H1 (cell line): ENCODE data around the gene C1QL1. TPM values are rescaled to one million over a fixed set of nuclear protein-coding genes. Genes with fewer than 3 reads are reported as not detected.

Experiments
- CTCF ChIA-PET: fragments of 300-600 bp; sonication (Branson Sonifier 250); formaldehyde crosslinking; loops from one replicate; lab custom pipeline; 2021; ENCODE audit not compliant: partially characterized antibody; lab: Charles Lee
- POLR2A ChIA-PET: fragments of 300-600 bp; sonication (Branson Sonifier 250); formaldehyde crosslinking; loops from one replicate; lab custom pipeline; 2021; ENCODE audit warnings: inconsistent platforms; ENCODE audit not compliant: partially characterized antibody; lab: Charles Lee
- DNase-seq, 2 experiments: peaks; one replicate each; pipeline versions ENCODE4 v3.0.0 to v3.0.0-alpha.2; 2010 to 2022; ENCODE audit warnings: low spot score in 2 of 2, low read depth in 1 of 2, mixed read lengths in 1 of 2
- FAIRE-seq: peaks from 2 replicates; lab custom pipeline; 2011; peaks lifted over from hg19 to GRCh38; lab: Jason Lieb, UNC
- H2AFZ ChIP-seq: 2 replicates; pipeline ENCODE4 v1.8.1; 2012; ENCODE audit warnings: low read length, inconsistent platforms
- H2AK5ac ChIP-seq: 2 replicates; pipeline ENCODE4 v1.6.1; 2013; ENCODE audit warnings: low read depth, low read length
- H2BK120ac ChIP-seq: replicated peaks from 2 replicates; pipeline ENCODE3; 2013; ENCODE audit warnings: low read depth, low read length, inconsistent platforms
- H2BK12ac ChIP-seq: 2 replicates; pipeline ENCODE4 v1.6.1; 2013; ENCODE audit warnings: low read depth, low read length
- H2BK15ac ChIP-seq: 2 replicates; pipeline ENCODE4 v1.6.1; 2013; ENCODE audit warnings: low read length
- H2BK20ac ChIP-seq: 2 replicates; pipeline ENCODE4 v1.6.1; 2013; ENCODE audit warnings: low read length
- H2BK5ac ChIP-seq: 2 replicates; pipeline ENCODE4 v1.6.1; 2013; ENCODE audit warnings: low read depth, low read length
- H3K14ac ChIP-seq: 2 replicates; pipeline ENCODE4 v1.6.1; 2013; ENCODE audit warnings: inconsistent platforms; ENCODE audit not compliant: insufficient read length
- H3K18ac ChIP-seq: 2 replicates; pipeline ENCODE4 v1.6.1; 2013; ENCODE audit warnings: low read length; ENCODE audit errors: extremely low read depth
- H3K23ac ChIP-seq: 2 replicates; pipeline ENCODE4 v1.6.1; 2013; ENCODE audit warnings: inconsistent platforms; ENCODE audit not compliant: insufficient read length
- H3K23me2 ChIP-seq: 2 replicates; pipeline ENCODE4 v1.6.1; 2013; ENCODE audit warnings: low read depth, low read length
- H3K27ac ChIP-seq: 2 replicates; pipeline ENCODE4 v1.6.1; 2011; ENCODE audit warnings: low read depth, low read length, inconsistent platforms
- H3K27me3 ChIP-seq, 4 experiments: replicated peaks in 1 of 4; 1 replicate in 1 of 4; 2 replicates in 3 of 4; pipeline versions ENCODE4 v1.6.1 to v1.8.1; 2011 to 2013; ENCODE audit warnings: low read length in 3 of 4, mild to moderate bottlenecking in 3 of 4, inconsistent platforms in 2 of 4, mixed read lengths in 2 of 4, moderate library complexity in 1 of 4; ENCODE audit not compliant: control insufficient read depth in 3 of 4, insufficient read depth in 3 of 4; ENCODE audit errors: extremely low read depth in 1 of 4
- H3K36me3 ChIP-seq, 4 experiments: 2 replicates each; pipeline versions ENCODE4 v1.6.1 to v1.8.1; 2011 to 2013; ENCODE audit warnings: mild to moderate bottlenecking in 4 of 4, low read length in 3 of 4, moderate library complexity in 2 of 4, control low read depth in 1 of 4, inconsistent platforms in 1 of 4; ENCODE audit not compliant: insufficient read depth in 4 of 4, control insufficient read depth in 2 of 4
- H3K4ac ChIP-seq: replicated peaks from 2 replicates; pipeline ENCODE3; 2013; ENCODE audit warnings: low read length, low read depth, mixed read lengths, inconsistent platforms; ENCODE audit not compliant: insufficient read length
- H3K4me1 ChIP-seq, 4 experiments: replicated peaks in 1 of 4; 1 replicate in 1 of 4; 2 replicates in 3 of 4; pipeline versions ENCODE4 v1.6.1 to v1.8.1; 2011 to 2013; ENCODE audit warnings: low read length in 3 of 4, inconsistent platforms in 2 of 4, mixed read lengths in 1 of 4; ENCODE audit not compliant: insufficient read depth in 4 of 4, control insufficient read depth in 3 of 4
- H3K4me2 ChIP-seq, 2 experiments: 2 replicates each; pipeline versions ENCODE4 v1.6.1 to v1.8.1; 2011 to 2013; ENCODE audit warnings: low read depth in 2 of 2, low read length in 2 of 2, control low read depth in 1 of 2, inconsistent platforms in 1 of 2, mild to moderate bottlenecking in 1 of 2; ENCODE audit not compliant: insufficient read depth in 1 of 2
- H3K4me3 ChIP-seq, 4 experiments: fragments of 200-600, 300-600 bp in 1 of 4; sonication (generic), shearing (Covaris generic), sonication (Bioruptor Twin) in 1 of 4; 2 replicates each; pipeline versions ENCODE4 v1.5.1 to v1.8.1; 2011 to 2016; ENCODE audit warnings: low read length in 4 of 4, low read depth in 3 of 4, control low read depth in 2 of 4, inconsistent platforms in 2 of 4, mild to moderate bottlenecking in 2 of 4, mixed read lengths in 1 of 4, moderate library complexity in 1 of 4; ENCODE audit not compliant: insufficient read depth in 2 of 4; ENCODE audit errors: extremely low read depth in 1 of 4
- H3K56ac ChIP-seq: replicated peaks from 2 replicates; pipeline ENCODE3; 2013; ENCODE audit warnings: low read depth, mild to moderate bottlenecking, mixed read lengths, low read length, inconsistent platforms; ENCODE audit not compliant: insufficient read length
- H3K79me1 ChIP-seq: 2 replicates; pipeline ENCODE4 v1.6.1; 2013; ENCODE audit warnings: low read depth, low read length, control low read depth
- H3K79me2 ChIP-seq, 2 experiments: 2 replicates each; pipeline versions ENCODE4 v1.6.1 to v1.8.1; 2012 to 2013; ENCODE audit warnings: low read length in 2 of 2, mild to moderate bottlenecking in 2 of 2, inconsistent platforms in 1 of 2; ENCODE audit not compliant: insufficient read depth in 2 of 2, control insufficient read depth in 1 of 2
- H3K9ac ChIP-seq, 4 experiments: replicated peaks in 1 of 4; 1 replicate in 1 of 4; 2 replicates in 3 of 4; pipeline versions ENCODE4 v1.6.1 to v1.8.1; 2011 to 2013; ENCODE audit warnings: low read depth in 3 of 4, low read length in 3 of 4, control low read depth in 2 of 4, mild to moderate bottlenecking in 2 of 4, moderate library complexity in 2 of 4, inconsistent platforms in 1 of 4; ENCODE audit errors: extremely low read depth in 1 of 4
- H3K9me3 ChIP-seq, 2 experiments: 2 replicates each; pipeline versions ENCODE4 v1.6.1 to v1.8.1; 2012 to 2013; ENCODE audit warnings: mild to moderate bottlenecking in 2 of 2, moderate library complexity in 2 of 2, control low read depth in 1 of 2, inconsistent platforms in 1 of 2, low read depth in 1 of 2, low read length in 1 of 2, mixed read lengths in 1 of 2; ENCODE audit not compliant: insufficient read depth in 2 of 2
- H4K20me1 ChIP-seq, 2 experiments: replicated peaks in 1 of 2; 2 replicates each; pipeline versions ENCODE3 to v1.8.1; 2011 to 2013; ENCODE audit warnings: inconsistent platforms in 2 of 2, low read length in 2 of 2, mild to moderate bottlenecking in 1 of 2; ENCODE audit not compliant: insufficient read depth in 2 of 2, control insufficient read depth in 1 of 2
- H4K5ac ChIP-seq: 2 replicates; pipeline ENCODE4 v1.6.1; 2013; ENCODE audit warnings: low read length, low read depth, mixed read lengths, inconsistent platforms; ENCODE audit not compliant: insufficient read length
- H4K8ac ChIP-seq: 2 replicates; pipeline ENCODE4 v1.8.0; 2013; ENCODE audit warnings: mild to moderate bottlenecking, moderate library complexity, low read length, inconsistent platforms; ENCODE audit not compliant: insufficient read depth; ENCODE audit errors: extremely low read depth
- H4K91ac ChIP-seq: replicated peaks from 2 replicates; pipeline ENCODE3; 2013; ENCODE audit warnings: low read length, mixed read lengths, inconsistent platforms; ENCODE audit not compliant: insufficient read length
- CEBPB ChIP-seq: IDR thresholded peaks from 2 replicates; pipeline ENCODE4 v1.6.1; 2012; ENCODE audit warnings: low read depth, low read length
- CTCF ChIP-seq, 3 experiments: IDR thresholded peaks; 1 replicate in 2 of 3; 2 replicates in 1 of 3; pipeline versions ENCODE4 v1.5.1 to v1.6.1; 2011; ENCODE audit warnings: low read length in 3 of 3, mild to moderate bottlenecking in 3 of 3, inconsistent platforms in 2 of 3, low read depth in 1 of 3, moderate library complexity in 1 of 3; ENCODE audit not compliant: insufficient read depth in 1 of 3; ENCODE audit errors: control extremely low read depth in 1 of 3
- EZH2 ChIP-seq: fragments of 200-600 bp; sonication (generic); IDR thresholded peaks from 2 replicates; pipeline ENCODE4 v1.7.1; 2012; ENCODE audit warnings: low read depth, mild to moderate bottlenecking, moderate library complexity, low read length, inconsistent platforms; ENCODE audit not compliant: severe bottlenecking
- MAX ChIP-seq: IDR thresholded peaks from 2 replicates; pipeline ENCODE4 v1.6.1; 2012; ENCODE audit warnings: inconsistent platforms
- SRF ChIP-seq: IDR thresholded peaks from 2 replicates; pipeline ENCODE4 v1.6.1; 2011; ENCODE audit warnings: mild to moderate bottlenecking, low read depth, low read length, moderate library complexity
- SUZ12 ChIP-seq: fragments of 200-600 bp; sonication (generic); IDR thresholded peaks from 2 replicates; pipeline ENCODE4 v1.6.1; 2012; ENCODE audit warnings: mild to moderate bottlenecking, inconsistent platforms, low read length, moderate library complexity, mixed read lengths
- TEAD4 ChIP-seq: IDR thresholded peaks from 2 replicates; pipeline ENCODE4 v1.6.1; 2012; ENCODE audit warnings: low read depth, low read length, inconsistent platforms, mixed read lengths
- WGBS, 2 experiments: shearing (Covaris generic) in 1 of 2; methylation state at CpG; one replicate each; pipeline versions ENCODE4 v1.1.6 to v1.1.7; 2013 to 2015; ENCODE audit warnings: low lambda C conversion rate in 2 of 2, mixed read lengths in 2 of 2, inconsistent platforms in 1 of 2, low coverage in 1 of 2, missing lambda C conversion rate in 1 of 2; ENCODE audit not compliant: insufficient replicate concordance in 2 of 2, insufficient coverage in 1 of 2, insufficient read length in 1 of 2; ENCODE audit errors: extremely low coverage in 1 of 2, missing lambda C conversion rate in 1 of 2; 5-methylcytosine and 5-hydroxymethylcytosine counted together
- polyA plus RNA-seq, 7 experiments: library from polyadenylated mRNA; depleted of rRNA in 3 of 7; stranded (reverse) in 5 of 7; unstranded in 2 of 7; fragments of >200 nt in 5 of 7; fragments of 200-250 nt in 2 of 7; gene quantifications; 1 replicate in 5 of 7; 2 replicates in 1 of 7; 4 replicates in 1 of 7; pipeline versions ENCODE4 v1.2.1 to v1.2.3, GENCODE V29; 2011 to 2013; ENCODE audit warnings: missing spikeins in 2 of 7, mixed read lengths in 2 of 7
- total RNA-seq: library from RNA; stranded (reverse); fragmentation: NEBNext Ultra II Directional; extraction: Animal tissue kit (Norgen Biotek cat#: 25700); gene quantifications from 2 replicates; pipeline ENCODE4 v1.2.1, GENCODE V29; 2021

The C1QL1 gene
- total and polyA plus RNA-seq, 2 of the 8 experiments (the other 6 are each of a cell fraction or from before 2014, with no cell fraction given) = 7.6 to 10.5 TPM

- 36% methylated on average over 32 of the region's 34 CpGs; no CpG with 5 or more reads in 1 of the 2 experiments for WGBS, 2 experiments
- peak overlapping the region; percentile 48 for H3K18ac ChIP-seq
- FAIRE-seq (no peak), DNase-seq (peak in 1 of 2 experiments; percentile 60)
- H3K14ac ChIP-seq = no peak overlapping the region
- H3K79me2 ChIP-seq = no peaks in the 10 kb centered on the region
- H3K4me1 ChIP-seq = peaks cover 0 to 7% (median 6%) of the 10 kb centered on the region in 4 experiments; a peak in 5 of 7 replicates
- H3K23ac ChIP-seq = no peak overlapping the region
- H3K9me3 ChIP-seq = no peaks in the 10 kb centered on the region
- no peak overlapping the region for H2BK12ac ChIP-seq
- H4K20me1 ChIP-seq = no peaks in the 10 kb centered on the region
- peaks cover 14% of the 10 kb centered on the region; the same call in 1 of the 2 replicates for H3K23me2 ChIP-seq
- H3K56ac ChIP-seq = no peak overlapping the region
- H2AK5ac ChIP-seq = no peak overlapping the region
- H3K4me3 ChIP-seq = peak overlapping the region; percentile 25 to 63 (median 32); a peak in 7 of 8 replicates
- H2BK5ac ChIP-seq = peak overlapping the region; percentile 81
- 0 out of 2 replicates have a peak overlapping the region, but pooled peaks have one; percentile 32 for H2BK20ac ChIP-seq
- CTCF ChIA-PET = interaction anchor here (1.2 to 16.0 kb wide), 10 partner anchors 8 to 68 kb away, joined by 3 to 102 read pairs (median 8); no protein-coding TSS in a partner anchor
- peaks cover 0 to 16% (median 8%) of the 10 kb centered on the region in 4 experiments; a peak in 5 of 7 replicates for H3K27me3 ChIP-seq
- no peak overlapping the region for H3K27ac ChIP-seq
- H3K4me2 ChIP-seq = peak overlapping the region; percentile 62 to 67
- peak overlapping the region; percentile 31; the same call in 1 of the 2 replicates for H4K8ac ChIP-seq
- peak overlapping the region; percentile 73 for H4K91ac ChIP-seq
- H3K9ac ChIP-seq = no peak overlapping the region
- H2BK120ac ChIP-seq = no peak overlapping the region
- POLR2A ChIA-PET = interaction anchor here (0.6 to 3.0 kb wide), 12 partner anchors 11 to 394 kb away, joined by 3 to 15 read pairs (median 4); partner anchors contain the start of genes C1QL1 and KIF18B
- no peaks in the 10 kb centered on the region for H3K79me1 ChIP-seq
- no peak overlapping the region for H4K5ac ChIP-seq
- H3K4ac ChIP-seq = peak overlapping the region; percentile 42
- no peak overlapping the region for H2AFZ ChIP-seq
- H3K36me3 ChIP-seq = no peaks in the 10 kb centered on the region
- no peak overlapping the region; the same call in 1 of the 2 replicates for H2BK15ac ChIP-seq
- TF ChIP-seq EZH2 = peak; percentile 34
- no peak for TF ChIP-seq CTCF (IDR thresholded peaks at IDR 0.05; ENCODE audit: control extremely low read depth in 1 of 3, insufficient read depth in 1 of 3, low read depth in 1 of 3, low read length in 3 of 3)
- no peak for TF ChIP-seq SRF
- TF ChIP-seq TEAD4 = no peak
- no peak for TF ChIP-seq CEBPB
- TF ChIP-seq MAX = peak; percentile 46
- TF ChIP-seq SUZ12 = peak; percentile 43; the same call in 1 of the 2 replicates
Observed at GRCh38 chr17:44988044-44988942, 20.2 kb upstream of the C1QL1 start.
